Right lobe of liver (tissue), 6 donors: Measurements from ENCODE around the gene SLC36A3. TPM values are rescaled to one million over a fixed set of nuclear protein-coding genes. Genes with fewer than 3 reads are reported as not detected.
"Not testable (repeated sequence)": the region's sequence is repeated elsewhere in the genome, so short reads cannot be mapped to it uniquely, and the experiment has no call there.

ENCODE experiments used
- ATAC-seq, 4 donors: fragments of 200-7000 bp; cut with Tn5 transposase; one replicate each; pipeline ENCODE4 v1.9.1; 2020; ENCODE audit warnings: mild to moderate bottlenecking in 4 of 4, moderate library complexity in 4 of 4
- DNase-seq, 3 donors: peaks; one replicate each; pipeline ENCODE4 v3.0.0-alpha.2; 2020
- H3K27ac ChIP-seq, 3 donors: fragments of 200-600 bp; one replicate each; pipeline ENCODE4 v1.8.0; 2022
- H3K27me3 ChIP-seq, 2 donors: fragments of 200-600 bp; one replicate each; pipeline ENCODE4 v1.8.0; 2022
- H3K36me3 ChIP-seq, 4 donors: fragments of 200-600 bp; sonication (generic) in 1 of 4; one replicate each; pipeline versions ENCODE4 v1.5.1 to v1.8.0; 2017 to 2022; ENCODE audit warnings: control low read depth in 1 of 4
- H3K4me1 ChIP-seq, 4 donors: fragments of 200-600 bp; sonication (generic) in 1 of 4; one replicate each; pipeline versions ENCODE4 v1.5.1 to v1.8.0; 2017 to 2022; ENCODE audit warnings: control low read depth in 1 of 4
- H3K4me3 ChIP-seq, 3 donors: fragments of 200-600 bp; one replicate each; pipeline ENCODE4 v1.8.0; 2022
- H3K9me3 ChIP-seq, 4 donors: fragments of 200-600 bp; sonication (generic) in 1 of 4; one replicate each; pipeline versions ENCODE4 v1.5.1 to v1.8.0; 2017 to 2022; ENCODE audit warnings: control low read depth in 1 of 4
- POLR2A ChIP-seq: fragments of 450-650 bp; IDR thresholded peaks from one replicate; pipeline ENCODE4 v1.6.1; 2017; ENCODE audit warnings: antibody characterized with exemption, mild to moderate bottlenecking
- WGBS: methylation state at CpG from one replicate; pipeline ENCODE4 v1.1.6; 2018; ENCODE audit warnings: low coverage, low lambda C conversion rate; ENCODE audit not compliant: insufficient coverage; ENCODE audit errors: missing lambda C conversion rate; 5-methylcytosine and 5-hydroxymethylcytosine counted together
- intact Hi-C, 2 donors: fragments of 100-400 bp; cut with DNase I; formaldehyde crosslinking; loops; one replicate each; pipeline versions ENCODE4 v1.11.2 to v1.14.1; 2022
- total RNA-seq, 6 experiments: library from RNA; depleted of rRNA in 2 of 6; stranded (reverse); fragments of >200 nt in 2 of 6; fragmentation: NEBNext Ultra II Directional in 3 of 6; extraction: Animal tissue kit (Norgen Biotek cat#: 25700) in 3 of 6; gene quantifications; one replicate each; pipeline versions ENCODE4 v1.1.0 to v1.2.4, GENCODE V29; 2016 to 2023
- TF ChIP-seq, protein P1 (sequence below), 4 donors: fragments of 200-600 bp in 3 of 4; fragments of 450-650 bp in 1 of 4; IDR thresholded peaks; one replicate each; pipeline versions ENCODE4 v1.5.1 to v1.8.0; 2016 to 2022; ENCODE audit warnings: antibody characterized with exemption in 4 of 4, mild to moderate bottlenecking in 2 of 4
- donor health status: DM: no; HTN: yes; CAD: no.
- donor health status: DM: no; HTN: no; CAD: no.
- donor health status: DM: no; HTN: no; CAD: no.
- donor health status: DM: no; HTN: yes; CAD: no.
- donor health status: DM: no; HTN: yes; CAD: no.

The SLC36A3 gene
- total RNA-seq, 6 experiments from 2014 or later, result not detected

GRCh38 chr5:151236888-151237287 is 66.7 kb downstream of the SLC36A3 start:
- no peak for DNase-seq
- TF ChIP-seq, protein P1, sequence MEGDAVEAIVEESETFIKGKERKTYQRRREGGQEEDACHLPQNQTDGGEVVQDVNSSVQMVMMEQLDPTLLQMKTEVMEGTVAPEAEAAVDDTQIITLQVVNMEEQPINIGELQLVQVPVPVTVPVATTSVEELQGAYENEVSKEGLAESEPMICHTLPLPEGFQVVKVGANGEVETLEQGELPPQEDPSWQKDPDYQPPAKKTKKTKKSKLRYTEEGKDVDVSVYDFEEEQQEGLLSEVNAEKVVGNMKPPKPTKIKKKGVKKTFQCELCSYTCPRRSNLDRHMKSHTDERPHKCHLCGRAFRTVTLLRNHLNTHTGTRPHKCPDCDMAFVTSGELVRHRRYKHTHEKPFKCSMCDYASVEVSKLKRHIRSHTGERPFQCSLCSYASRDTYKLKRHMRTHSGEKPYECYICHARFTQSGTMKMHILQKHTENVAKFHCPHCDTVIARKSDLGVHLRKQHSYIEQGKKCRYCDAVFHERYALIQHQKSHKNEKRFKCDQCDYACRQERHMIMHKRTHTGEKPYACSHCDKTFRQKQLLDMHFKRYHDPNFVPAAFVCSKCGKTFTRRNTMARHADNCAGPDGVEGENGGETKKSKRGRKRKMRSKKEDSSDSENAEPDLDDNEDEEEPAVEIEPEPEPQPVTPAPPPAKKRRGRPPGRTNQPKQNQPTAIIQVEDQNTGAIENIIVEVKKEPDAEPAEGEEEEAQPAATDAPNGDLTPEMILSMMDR (IDR thresholded peaks at IDR 0.05), result no peak
- no peak for TF ChIP-seq POLR2A
- ATAC-seq, result no peak
- no peaks in the 10 kb centered on the region for H3K36me3 ChIP-seq
- H3K4me3 ChIP-seq, result no peak overlapping the region
- intact Hi-C loops, result loop anchor here in 1 of 2 donors (5.0 to 10.0 kb wide), 2 partner anchors 72 to 115 kb away; no protein-coding TSS in a partner anchor
- no peaks in the 10 kb centered on the region for H3K27me3 ChIP-seq
- peaks cover 0 to 15% (median 6%) of the 10 kb centered on the region in 4 donors for H3K4me1 ChIP-seq
- WGBS, result 100% methylated on average over 1 of the region's 1 CpG
- no peak overlapping the region for H3K27ac ChIP-seq
- H3K9me3 ChIP-seq, result no peaks in the 10 kb centered on the region

GRCh38 chr5:151235239-151235571 is 68.4 kb downstream of the SLC36A3 start:
- not testable (repeated sequence) for H3K36me3 ChIP-seq, DNase-seq, H3K4me3 ChIP-seq, ATAC-seq, H3K9me3 ChIP-seq, H3K27me3 ChIP-seq
- H3K27ac ChIP-seq, result peak overlapping the region in 2 of 3 donors; percentile 30 to 49
- peaks cover 0 to 15% (median 6%) of the 10 kb centered on the region in 4 donors for H3K4me1 ChIP-seq
- 100% methylated on average over 1 of the region's 6 CpGs for WGBS
- intact Hi-C loops, result loop anchor here in 1 of 2 donors (5.0 to 10.0 kb wide), 2 partner anchors 70 to 113 kb away; no protein-coding TSS in a partner anchor

- intact Hi-C loops, result loop anchor here in 1 of 2 donors (5.0 to 10.0 kb wide), 2 partner anchors 70 to 112 kb away; no protein-coding TSS in a partner anchor
- H3K4me3 ChIP-seq, result no peak overlapping the region
- 26% methylated on average over 11 of the region's 17 CpGs for WGBS
- TF ChIP-seq, protein P1 (IDR thresholded peaks at IDR 0.05), result no peak
- TF ChIP-seq POLR2A, result no peak
- DNase-seq (peak; percentile 83 to 90 (median 90)), ATAC-seq (peak; percentile 95 to 98 (median 97))
- H3K4me1 ChIP-seq, result peaks cover 0 to 15% (median 6%) of the 10 kb centered on the region in 4 donors
- no peaks in the 10 kb centered on the region for H3K27me3 ChIP-seq
- no peaks in the 10 kb centered on the region for H3K36me3 ChIP-seq
- H3K27ac ChIP-seq, result peak overlapping the region in 2 of 3 donors; percentile 30 to 49
- H3K9me3 ChIP-seq, result no peaks in the 10 kb centered on the region
These were observed 68.9 kb downstream of the SLC36A3 start for GRCh38 chr5:151234476-151235238.

DNA sequence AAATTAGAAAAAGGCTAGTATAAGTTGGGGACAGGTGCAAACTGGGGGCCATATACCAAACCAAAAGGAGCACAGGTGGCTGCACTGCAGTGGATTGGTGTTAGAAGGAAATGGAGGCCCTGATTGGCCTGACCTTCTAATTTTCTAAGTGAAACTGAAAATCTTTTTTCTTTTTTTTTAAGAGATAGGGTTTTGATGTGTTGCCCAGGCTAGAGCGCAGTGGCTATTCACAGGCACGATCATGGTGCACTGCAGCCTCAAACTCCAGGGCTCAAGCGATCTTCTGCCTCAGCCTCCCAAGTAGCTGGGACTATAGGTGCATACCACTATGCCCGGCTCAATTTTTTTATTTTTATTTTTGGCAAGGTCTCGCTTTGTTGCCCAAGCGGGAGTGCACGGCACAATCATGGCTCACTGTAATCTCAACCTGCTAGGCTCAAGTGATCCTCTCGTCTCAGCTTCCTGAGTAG is 69.9 kb downstream of the SLC36A3 start:
- WGBS, result 79% methylated on average over 7 of the region's 8 CpGs
- Histone ChIP-seq H3K27ac (no peak overlapping the region), H3K4me1 (peaks cover 0 to 15% (median 6%) of the 10 kb centered on the region in 4 donors), H3K4me3 (no peak overlapping the region), H3K36me3 (no peaks in the 10 kb centered on the region), H3K9me3 (no peaks in the 10 kb centered on the region), H3K27me3 (no peaks in the 10 kb centered on the region)
- ATAC-seq (no peak), DNase-seq (no peak)
- TF ChIP-seq, protein P1 (IDR thresholded peaks at IDR 0.05), result no peak
- TF ChIP-seq POLR2A, result no peak
- intact Hi-C loops, result loop anchor here in 1 of 2 donors (10.0 kb wide), 1 partner anchor 69 kb away; no protein-coding TSS in a partner anchor

DNA sequence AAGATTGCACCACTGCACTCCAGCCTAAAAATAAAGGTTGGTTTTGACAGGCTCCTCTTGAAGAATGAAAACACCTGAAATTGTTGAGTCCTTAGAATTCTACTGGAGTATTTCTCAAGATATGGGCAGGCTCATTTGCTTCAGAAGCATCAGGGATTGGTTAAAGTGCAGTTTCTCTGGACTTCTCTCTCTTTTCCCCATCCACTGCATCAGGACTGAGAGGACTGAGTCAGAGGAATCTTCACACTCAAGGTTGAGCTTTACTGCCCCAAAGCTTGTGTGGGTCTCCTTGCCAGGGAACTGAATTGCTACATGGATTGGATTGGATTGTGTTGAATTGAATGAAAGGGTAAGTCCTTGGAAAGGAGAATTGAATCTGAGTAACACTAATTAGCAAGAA is 72.2 kb downstream of the SLC36A3 start:
- Histone ChIP-seq H3K4me3 (no peak overlapping the region), H3K27ac (no peak overlapping the region), H3K9me3 (no peaks in the 10 kb centered on the region), H3K4me1 (peaks cover 0 to 15% (median 6%) of the 10 kb centered on the region in 4 donors), H3K27me3 (no peaks in the 10 kb centered on the region), H3K36me3 (no peaks in the 10 kb centered on the region)
- DNase-seq (no peak), ATAC-seq (no peak)
- TF ChIP-seq POLR2A, result no peak
- TF ChIP-seq, protein P1 (IDR thresholded peaks at IDR 0.05), result no peak
- intact Hi-C loops, result loop anchor here in 1 of 2 donors (10.0 kb wide), 1 partner anchor 67 kb away; no protein-coding TSS in a partner anchor
